ENCODE measurements around the gene ICAM1.

ICAM1 gene

DNA sequence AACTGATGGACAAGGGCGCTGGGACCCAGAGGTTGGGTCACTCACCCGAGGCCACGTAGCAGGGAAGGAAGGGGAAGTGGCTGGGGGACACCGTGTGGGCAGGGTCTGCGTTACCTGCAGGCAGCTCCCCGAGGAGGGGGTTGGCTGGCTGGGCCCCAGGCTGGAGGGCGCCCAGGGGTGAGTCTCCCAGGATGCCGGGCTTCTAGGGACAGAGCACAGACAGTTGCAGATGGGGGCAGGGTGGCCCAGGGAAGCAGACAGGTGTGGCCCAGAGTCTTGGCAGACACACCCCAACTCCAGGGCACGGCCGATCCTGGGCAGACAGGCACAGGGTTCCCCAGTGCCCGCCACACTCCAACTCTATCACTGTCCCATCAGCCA, 50.5 kb downstream of the ICAM1 start:
- DNase-seq (ENCODE audit: low read depth in 2 of 2) = no peak

DNA sequence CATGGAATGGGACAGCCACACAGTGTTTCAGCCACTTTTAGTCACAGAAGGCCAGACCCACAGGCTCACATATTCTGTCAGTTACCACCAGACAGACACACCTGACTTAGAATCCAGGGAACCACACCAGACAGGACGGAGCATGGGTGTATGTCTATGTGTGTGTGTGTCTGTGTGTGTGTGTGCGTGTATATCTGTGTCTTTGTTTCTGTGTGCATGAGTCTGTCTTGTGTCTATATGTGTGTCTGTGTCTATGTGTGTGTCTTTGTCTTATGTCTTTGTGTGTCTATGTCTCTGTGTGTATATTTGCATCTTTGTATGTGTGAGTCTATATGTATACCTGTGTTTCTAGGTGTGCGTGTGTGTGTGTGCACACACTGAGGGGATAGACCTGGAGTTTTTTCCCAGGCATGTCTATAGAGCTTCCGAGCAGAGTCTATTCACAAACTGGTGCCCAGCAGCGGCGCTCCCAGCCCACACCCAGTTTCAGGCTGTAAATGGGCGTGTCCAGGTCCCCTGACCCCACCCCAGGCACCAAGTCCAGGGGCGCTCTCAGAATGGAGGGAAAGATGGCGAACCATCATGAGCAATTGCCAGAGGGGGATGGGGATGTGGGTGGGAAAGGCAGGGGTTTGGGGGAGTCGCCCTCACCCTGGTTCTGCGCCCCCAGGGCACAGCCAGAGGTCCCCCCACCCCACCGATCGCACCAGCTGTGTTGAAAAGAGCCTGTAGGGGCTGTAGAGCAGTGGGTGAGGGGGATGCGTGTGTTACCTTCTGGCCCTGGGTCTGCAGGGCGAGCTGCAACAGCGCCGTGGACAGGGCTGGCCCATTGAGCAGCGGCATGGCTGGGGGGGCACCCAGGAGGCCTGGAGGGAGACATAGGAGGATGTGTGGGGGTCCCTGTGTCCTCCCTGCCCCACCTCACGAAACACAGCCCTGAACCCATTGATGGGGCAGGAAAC, 51.2 kb downstream of the ICAM1 start:
- DNase-seq (ENCODE audit: low read depth in 2 of 2) = no peak

DNA sequence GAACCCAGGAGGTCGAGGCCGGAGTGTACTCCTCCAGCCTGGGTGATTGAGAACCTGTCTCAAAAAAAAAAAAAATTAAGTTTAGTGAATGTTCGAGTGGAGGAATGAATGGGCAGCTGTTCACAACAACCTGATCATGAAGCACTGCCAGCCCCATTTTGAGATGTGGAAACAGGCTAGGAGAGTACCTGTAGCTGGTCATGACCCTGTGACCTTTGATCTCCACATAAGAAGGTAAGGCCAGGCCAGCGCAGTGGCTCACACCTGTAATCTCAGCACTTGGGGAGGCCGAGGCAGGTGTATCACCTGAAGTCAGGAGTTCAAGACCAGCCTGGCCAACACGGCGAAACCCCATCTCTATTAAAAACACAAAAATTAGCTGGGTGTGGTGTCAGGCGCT, 54.8 kb downstream of the ICAM1 start:
- no peak for DNase-seq (ENCODE audit: low read depth in 2 of 2)

DNA sequence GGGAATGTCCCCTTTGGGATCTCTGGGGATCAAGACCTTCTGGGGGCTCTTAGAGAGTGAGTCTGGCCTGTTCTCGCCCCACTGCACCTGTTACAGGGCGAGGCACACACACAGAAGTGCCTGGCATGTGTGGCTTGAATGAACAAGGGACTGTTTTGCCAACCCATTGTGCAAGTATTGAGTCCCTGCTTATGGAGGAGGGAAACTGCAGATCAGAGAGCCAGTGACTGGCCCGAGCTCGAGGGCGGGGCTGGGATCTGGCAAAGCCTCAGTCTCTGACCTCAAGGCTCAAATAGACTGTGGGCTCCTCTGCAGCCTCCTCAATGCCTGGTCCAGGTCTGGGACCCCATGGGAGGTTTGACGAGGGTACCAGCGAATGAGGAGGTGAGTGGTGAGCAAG, 56.9 kb downstream of the ICAM1 start:
- no peak for DNase-seq (ENCODE audit: low read depth in 2 of 2)

DNA sequence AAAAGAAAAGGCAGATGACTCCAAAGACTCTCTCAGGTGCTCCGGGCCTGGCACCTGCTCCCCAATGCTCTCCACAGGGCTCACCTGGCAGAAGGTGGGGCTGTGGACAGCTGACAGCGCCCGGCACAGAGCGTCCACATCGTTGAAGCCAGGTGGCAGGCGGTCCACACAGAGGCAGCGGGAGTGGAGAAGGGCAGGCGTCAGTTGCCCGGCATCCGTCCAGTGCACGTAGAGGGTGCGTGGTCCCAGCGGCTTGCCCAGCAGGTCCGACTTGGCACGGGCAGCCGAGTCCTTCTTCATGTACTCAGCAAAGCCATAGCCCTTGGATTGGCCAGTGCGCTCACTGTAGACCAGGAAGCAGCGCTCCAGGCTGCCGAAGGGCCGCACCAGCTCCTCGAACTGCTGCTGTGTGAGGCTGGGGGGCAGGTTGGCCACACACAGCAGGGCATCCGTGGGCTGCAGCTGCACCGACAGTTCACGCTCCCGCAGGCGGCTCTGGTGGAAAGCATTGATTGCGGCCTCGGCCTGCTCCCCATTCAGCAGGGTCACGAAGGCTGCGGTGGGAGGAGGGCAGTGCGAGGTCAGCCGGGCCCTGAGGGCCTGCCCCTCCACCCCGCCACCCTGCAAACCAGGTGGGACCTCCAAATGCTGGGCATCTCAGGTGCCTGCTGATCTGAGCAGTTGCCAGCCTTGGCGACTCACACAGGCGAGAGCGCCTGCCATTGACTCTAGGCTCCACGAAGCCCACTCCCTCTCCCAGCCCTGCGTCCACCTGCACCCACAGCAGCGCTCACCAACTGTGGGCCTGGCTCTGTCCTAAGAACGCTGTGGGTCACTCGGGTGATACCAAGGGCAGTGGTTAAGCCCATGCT, 57.9 kb downstream of the ICAM1 start:
- DNase-seq (ENCODE audit: low read depth in 2 of 2) = no peak

DNA sequence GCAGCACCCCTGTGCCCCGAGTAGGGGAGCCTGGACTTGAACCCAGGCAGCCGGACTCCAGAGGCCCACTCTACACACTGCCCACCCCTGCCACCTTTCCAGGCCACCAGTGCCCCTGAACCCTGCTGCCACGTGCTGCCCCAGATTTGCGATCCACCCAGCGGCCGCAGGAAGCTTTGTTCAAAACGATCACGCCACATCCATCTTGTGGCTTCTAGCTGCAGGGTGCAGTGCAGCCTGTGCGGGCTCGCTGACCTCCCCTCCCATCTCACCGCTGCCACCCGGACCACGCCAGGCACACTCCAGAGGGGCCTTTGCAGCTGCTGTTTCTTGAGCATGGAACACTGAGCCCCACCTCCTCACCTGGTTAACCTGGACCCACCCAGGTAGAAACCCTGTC, 58.6 kb downstream of the ICAM1 start:
- no peak for DNase-seq (ENCODE audit: low read depth in 2 of 2)

DNA sequence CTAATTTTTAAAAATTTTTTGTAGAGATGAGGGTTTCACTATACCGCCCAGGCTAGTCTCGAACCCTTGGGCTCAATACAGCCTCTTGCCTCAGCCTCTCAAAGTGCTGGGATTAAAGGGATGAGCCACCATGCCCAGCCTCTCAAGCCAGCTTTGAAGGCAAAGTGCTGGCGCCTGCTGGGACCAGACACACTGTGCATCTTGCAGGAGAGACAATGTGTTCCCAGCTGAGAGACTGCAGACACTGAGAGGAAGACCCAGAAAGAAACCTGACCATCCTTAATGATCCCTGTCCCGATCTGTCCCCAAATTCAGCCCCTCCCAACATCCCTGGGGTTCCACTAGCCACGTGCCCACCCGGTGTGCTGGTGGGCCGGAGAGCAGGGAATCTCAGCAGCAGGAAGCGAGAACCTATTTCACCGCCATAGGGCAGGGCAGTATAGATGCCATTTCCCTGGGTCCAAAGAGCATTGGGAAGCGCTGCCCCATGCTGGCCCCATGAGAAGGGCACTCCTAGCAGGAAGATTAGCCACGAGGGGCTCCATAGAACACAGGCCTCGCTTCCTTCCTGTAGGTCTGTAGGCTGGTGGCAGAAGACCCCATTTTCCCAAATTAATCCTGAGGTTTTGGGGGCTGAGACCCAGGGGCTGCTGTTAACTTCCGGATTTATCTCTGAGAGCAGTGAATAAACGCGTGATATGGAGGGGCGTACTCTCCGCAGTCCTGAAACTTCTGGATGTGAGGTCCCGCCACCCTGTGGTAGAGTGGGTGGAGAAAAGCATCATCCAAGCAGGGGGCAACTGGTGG, 61.4 kb downstream of the ICAM1 start:
- no peak for DNase-seq (ENCODE audit: low read depth in 2 of 2)

DNA sequence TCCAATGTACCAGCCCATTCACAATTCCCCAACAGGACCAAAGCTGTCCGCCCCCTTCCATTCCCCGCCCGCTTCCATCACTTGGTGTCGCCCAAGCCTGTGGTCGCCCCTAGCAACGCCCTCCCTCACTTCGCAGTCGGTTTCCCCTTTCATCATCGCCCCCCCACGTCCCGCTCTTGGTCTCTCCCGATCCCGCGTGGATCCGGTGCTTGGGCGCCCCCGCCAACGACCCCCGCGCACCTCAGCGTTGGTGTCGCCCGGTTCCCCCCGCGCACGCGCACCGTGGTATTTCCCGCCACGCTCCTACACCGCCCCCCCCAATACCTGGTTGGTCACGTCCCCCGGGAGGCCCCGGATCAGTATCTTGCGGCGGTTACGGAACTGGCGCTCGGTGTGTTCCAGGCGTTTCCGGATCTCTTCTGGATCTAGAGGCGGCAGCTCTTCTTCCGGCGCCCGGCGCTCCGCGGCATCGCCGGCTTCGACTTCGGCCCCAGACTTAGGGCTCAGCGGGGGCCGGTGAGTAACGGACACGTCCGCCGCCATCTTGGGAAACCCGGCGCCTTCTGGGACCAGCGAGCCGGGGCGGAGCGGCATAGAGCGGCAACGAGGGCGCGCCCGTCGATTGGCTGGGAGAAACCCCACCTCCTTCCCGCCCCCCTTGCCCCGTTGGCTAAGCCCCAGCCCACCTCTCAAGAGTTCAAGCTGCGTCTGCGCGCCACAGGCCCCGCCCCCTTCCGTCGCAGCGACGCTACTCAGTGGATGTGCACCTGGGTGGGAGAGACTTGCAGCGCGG, 62.2 kb downstream of the ICAM1 start, which contains the start of gene RAVER1:
TSS of gene RAVER1 (minus strand) at position 565 of the 793 bp plus-strand sequence. CDS start at position 543, 22 bp downstream.
- DNase-seq (ENCODE audit: low read depth in 2 of 2) = peak; percentile 97 to 99

DNA sequence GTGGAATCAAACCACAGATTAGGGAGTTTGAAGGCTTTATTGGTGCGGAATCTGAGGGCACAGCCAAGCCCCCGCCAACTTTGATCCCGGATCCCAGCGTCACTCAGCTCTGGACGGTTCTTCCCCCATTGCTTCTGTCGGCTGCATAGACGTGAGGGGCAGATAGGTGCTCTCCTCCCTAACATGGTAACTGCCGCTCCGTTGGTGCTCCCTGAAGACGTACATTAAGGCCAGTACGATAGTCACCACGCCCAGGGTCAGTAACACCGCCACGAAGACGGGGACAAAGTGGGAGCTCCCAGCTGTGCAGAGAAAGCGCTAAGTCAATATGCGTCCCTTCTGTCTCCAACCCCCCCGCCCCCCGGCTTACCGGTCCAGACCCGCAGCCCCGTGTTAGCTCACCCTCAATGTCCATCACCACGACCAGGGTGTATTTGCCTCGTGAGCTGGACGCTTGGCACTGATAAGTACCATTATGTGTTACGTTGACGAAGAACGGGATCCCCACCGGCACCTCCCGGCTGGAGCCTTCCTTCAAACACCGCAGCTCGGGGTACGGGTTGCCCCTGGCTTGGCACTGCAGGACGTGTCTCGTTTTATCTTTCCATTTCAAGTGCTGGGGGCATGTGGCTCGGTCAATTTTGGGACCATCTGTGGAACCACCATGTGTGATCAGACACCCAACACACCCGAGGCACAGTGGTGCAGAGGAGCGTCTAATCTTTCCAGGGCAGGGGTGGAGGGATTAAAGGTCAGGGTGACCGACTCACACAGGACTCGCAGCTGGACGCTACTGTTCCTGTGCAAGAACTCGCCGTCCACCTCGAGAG, 63.1 kb downstream of the ICAM1 start:
- no peak for DNase-seq (ENCODE audit: low read depth in 2 of 2)

DNA sequence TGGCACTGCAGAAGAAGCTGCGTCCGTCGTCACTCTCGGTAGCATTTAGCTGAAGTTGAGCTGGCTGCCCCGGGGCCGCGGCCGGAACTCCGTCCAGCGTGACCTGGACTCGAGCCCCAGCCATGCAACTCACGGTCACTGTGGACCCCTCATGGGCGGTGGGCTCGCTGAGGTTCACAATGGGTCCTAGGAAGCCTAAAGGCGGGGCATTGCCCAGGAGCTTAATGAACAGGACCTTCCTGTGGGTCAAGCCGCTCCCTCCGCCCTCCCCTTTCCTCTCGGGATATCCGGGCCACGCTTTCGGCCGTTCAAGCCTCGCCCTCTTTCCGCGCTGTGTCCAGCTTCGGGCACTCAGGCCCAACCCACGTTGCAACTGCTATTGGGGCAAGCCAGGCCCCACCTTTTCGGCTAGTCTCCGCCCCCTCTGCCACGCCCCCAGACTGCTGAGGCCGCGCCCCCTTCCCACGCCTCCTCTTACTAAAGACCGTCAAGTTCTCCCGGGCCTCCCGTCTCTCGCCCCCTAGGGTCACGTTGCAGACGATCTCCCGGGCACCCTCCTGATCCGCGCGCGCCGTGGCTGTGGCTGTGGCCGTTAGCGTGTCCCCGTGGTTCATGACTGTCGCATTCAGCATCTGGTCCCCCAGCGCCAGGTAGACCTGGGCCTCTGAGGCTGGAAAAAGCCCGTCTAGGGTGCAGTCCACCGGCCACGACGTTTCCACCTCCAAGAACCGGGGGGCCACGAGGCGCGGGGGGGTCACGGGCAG, 63.9 kb downstream of the ICAM1 start:
- peak; percentile 35 to 61 for DNase-seq (ENCODE audit: low read depth in 2 of 2)

DNA sequence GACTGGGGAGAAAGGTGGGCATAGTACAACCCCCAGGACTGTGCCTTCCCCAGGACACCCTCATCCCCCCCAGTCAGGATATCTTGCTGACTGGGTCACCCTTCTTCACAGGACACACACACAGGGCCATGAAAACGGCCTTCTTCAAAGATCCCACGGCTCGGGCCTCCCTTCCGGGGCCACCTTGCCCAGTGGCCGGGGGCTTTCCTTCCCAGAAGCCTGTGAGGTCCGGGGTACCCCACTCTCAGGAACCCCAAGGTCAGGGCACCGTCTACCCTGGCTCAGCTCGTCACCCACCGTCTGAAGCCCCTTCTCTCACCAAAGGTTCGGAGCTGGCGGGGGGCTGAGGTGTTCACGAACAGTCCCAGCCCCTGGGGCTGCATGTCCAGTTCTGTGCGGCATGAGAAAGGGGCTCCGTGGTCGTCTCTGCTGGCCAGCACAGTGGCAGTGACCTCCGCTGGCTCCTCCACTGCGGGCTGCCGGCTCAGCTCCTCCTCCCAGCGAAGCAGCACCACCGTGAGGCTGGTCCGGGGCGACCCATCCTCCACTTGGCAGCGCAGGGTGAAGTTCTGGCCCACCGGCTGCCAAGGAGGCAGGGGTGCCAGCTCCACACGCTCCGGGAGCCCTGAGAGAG, 64.5 kb downstream of the ICAM1 start:
- no peak for DNase-seq (ENCODE audit: low read depth in 2 of 2)
